Activated T-helper 17 cell treated with anti-CD3 and anti-CD28 coated beads, Interleukin-2, amount 50 U/mL, for 72 hours (primary cell): ENCODE data around the gene HMGN4. TPM values are rescaled to one million over a fixed set of nuclear protein-coding genes. Genes with fewer than 3 reads are reported as not detected.
A peak's percentile ranks its signal among the peaks of the same experiment; 100 is the strongest.

Experiments
- ATAC-seq: fragments of 150-1000 bp; cut with Tn5 transposase; replicated peaks from 2 replicates; pipeline ENCODE4 v1.10.0; 2021; ENCODE audit warnings: mild to moderate bottlenecking, moderate library complexity
- H3K27ac Mint-ChIP-seq: one replicate; pipeline ENCODE4 v1.8.0; 2022; ENCODE audit warnings: mixed read lengths
- H3K27me3 Mint-ChIP-seq: one replicate; pipeline ENCODE4 v1.8.0; 2022; ENCODE audit warnings: mixed read lengths
- H3K36me3 Mint-ChIP-seq: one replicate; pipeline ENCODE4 v1.8.0; 2022; ENCODE audit warnings: low read depth, mild to moderate bottlenecking, mixed read lengths
- H3K4me1 Mint-ChIP-seq: one replicate; pipeline ENCODE4 v1.8.0; 2022; ENCODE audit warnings: mixed read lengths
- H3K4me3 Mint-ChIP-seq: one replicate; pipeline ENCODE4 v1.8.0; 2022; ENCODE audit warnings: mild to moderate bottlenecking, mixed read lengths
- H3K9me3 Mint-ChIP-seq: one replicate; pipeline ENCODE4 v1.8.0; 2022; ENCODE audit warnings: mixed read lengths
- total RNA-seq, 2 donors: library from RNA; stranded (reverse); gene quantifications; one replicate each; pipeline ENCODE4 v1.2.3, GENCODE V29; 2022

HMGN4 gene
- total RNA-seq, 2 donors from 2014 or later = 84.3 to 90.3 TPM

GRCh38 chr6:26552205-26552604 lies 14.0 kb downstream of the HMGN4 start:
- no peaks in the 10 kb centered on the region for H3K9me3 Mint-ChIP-seq
- H3K27ac Mint-ChIP-seq = no peak overlapping the region
- no peaks in the 10 kb centered on the region for H3K4me1 Mint-ChIP-seq
- no peaks in the 10 kb centered on the region for H3K27me3 Mint-ChIP-seq
- H3K36me3 Mint-ChIP-seq = peaks cover 11% of the 10 kb centered on the region
- no peak overlapping the region for H3K4me3 Mint-ChIP-seq
- ATAC-seq = no peak

DNA sequence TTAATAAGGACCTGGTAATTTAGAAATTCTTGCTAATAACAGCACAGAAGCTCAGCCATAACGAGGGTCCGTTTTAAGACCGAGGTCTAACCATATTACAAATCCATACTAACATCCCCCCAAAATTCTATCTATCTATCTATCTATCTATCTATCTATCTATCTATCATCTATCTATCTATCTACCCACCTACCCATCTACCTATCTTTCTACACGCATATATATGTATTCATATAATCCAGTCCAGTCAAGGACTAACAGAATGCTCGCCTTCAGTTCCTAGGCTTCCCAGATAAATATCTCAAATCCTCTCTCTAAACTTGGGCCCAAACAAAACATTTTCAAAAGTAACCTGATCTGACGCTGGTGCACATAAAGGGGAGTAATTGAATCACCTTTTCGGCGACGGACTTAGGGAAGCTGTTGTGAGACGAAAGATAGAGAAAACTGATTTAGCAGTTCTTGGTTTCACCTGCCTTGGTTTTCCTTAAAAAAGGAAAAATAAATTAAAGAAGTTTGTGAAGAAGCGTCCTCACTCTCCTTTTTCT lies 14.5 kb downstream of the HMGN4 start:
- no peak for ATAC-seq
- H3K4me1 Mint-ChIP-seq = no peaks in the 10 kb centered on the region
- H3K27ac Mint-ChIP-seq = no peak overlapping the region
- H3K27me3 Mint-ChIP-seq = no peaks in the 10 kb centered on the region
- H3K9me3 Mint-ChIP-seq = no peaks in the 10 kb centered on the region
- peaks cover 10% of the 10 kb centered on the region for H3K36me3 Mint-ChIP-seq
- H3K4me3 Mint-ChIP-seq = no peak overlapping the region

DNA sequence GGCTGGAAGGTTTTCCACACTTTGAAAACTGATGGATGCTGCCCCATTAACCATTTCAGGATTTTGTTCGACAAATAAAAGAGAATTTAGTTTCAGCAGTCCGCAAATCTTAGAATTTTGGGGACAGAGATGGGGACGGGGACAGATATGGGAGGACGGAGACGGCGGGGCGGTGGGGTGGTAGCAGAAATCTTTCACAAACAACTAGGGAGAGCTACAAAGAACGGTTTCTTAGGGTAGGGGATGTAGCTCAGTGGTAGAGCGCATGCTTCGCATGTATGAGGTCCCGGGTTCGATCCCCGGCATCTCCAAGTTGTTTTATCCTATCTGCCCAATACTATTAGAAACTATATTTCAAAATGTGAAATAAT lies 15.1 kb downstream of the HMGN4 start:
- Mint-ChIP-seq H3K4me1 (no peaks in the 10 kb centered on the region), H3K27me3 (no peaks in the 10 kb centered on the region), H3K27ac (no peak overlapping the region), H3K36me3 (peaks cover 10% of the 10 kb centered on the region), H3K4me3 (no peak overlapping the region), H3K9me3 (no peaks in the 10 kb centered on the region)
- ATAC-seq = peak; percentile 66

DNA sequence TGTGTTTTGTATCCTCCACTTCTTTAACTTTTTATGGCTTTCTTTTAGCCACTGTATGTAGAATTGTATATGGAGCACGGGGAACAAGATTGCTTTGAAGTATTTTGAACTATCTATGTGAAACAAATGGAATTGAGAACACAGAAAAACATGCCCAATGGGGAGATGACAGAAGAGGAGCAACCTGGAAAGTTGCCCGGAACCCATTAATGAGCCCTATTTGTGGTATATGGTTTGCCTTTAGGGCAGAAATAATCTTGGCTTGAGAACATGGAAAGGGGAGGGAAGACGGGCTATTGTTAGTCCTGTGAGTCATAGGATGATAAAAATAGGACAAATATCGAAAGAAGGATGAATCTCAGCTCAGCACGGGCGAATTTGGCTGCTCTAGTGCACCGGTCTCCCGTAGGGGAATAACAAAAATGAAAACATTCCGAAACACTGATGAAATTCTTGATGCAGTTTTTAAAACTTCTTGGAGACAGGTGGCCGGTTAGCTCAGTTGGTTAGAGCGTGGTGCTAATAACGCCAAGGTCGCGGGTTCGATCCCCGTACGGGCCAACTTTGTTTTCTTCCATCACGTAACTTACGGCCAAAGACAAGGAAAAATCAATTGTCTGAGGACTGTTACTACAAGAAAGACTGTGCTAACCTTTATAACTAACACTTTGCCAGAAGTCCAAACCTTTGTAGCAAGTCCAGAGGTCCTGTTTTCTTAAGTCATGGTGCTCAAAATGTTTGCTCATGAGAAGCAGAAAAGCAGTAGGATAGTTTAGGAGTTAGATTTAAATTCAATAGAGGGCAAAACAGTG lies 15.7 kb downstream of the HMGN4 start:
- ATAC-seq = peak; percentile 53
- H3K27ac Mint-ChIP-seq = no peak overlapping the region
- H3K36me3 Mint-ChIP-seq = peaks cover 10% of the 10 kb centered on the region
- no peak overlapping the region for H3K4me3 Mint-ChIP-seq
- no peaks in the 10 kb centered on the region for H3K4me1 Mint-ChIP-seq
- no peaks in the 10 kb centered on the region for H3K9me3 Mint-ChIP-seq
- H3K27me3 Mint-ChIP-seq = no peaks in the 10 kb centered on the region

DNA sequence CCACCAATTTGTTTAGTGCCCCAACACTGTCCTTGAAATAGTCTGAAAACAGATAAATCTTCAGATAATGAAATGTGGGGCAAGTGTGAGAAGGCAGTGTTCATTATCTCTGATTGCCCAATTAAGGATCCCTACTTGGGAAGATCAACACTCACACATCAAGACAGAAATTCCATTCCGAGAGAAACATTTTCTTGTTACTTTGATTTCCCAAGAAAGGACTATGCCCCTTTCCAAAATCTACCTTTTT lies 16.2 kb downstream of the HMGN4 start:
- Mint-ChIP-seq H3K27me3 (no peaks in the 10 kb centered on the region), H3K4me1 (no peaks in the 10 kb centered on the region), H3K9me3 (no peaks in the 10 kb centered on the region), H3K36me3 (peaks cover 10% of the 10 kb centered on the region), H3K27ac (no peak overlapping the region), H3K4me3 (no peak overlapping the region)
- ATAC-seq = no peak

- no peak overlapping the region for H3K4me3 Mint-ChIP-seq
- H3K9me3 Mint-ChIP-seq = no peaks in the 10 kb centered on the region
- no peaks in the 10 kb centered on the region for H3K27me3 Mint-ChIP-seq
- H3K4me1 Mint-ChIP-seq = no peaks in the 10 kb centered on the region
- H3K36me3 Mint-ChIP-seq = peaks cover 10% of the 10 kb centered on the region
- peak; percentile 13 for ATAC-seq
- H3K27ac Mint-ChIP-seq = no peak overlapping the region
Measured at GRCh38 chr6:26554697-26555504, 16.7 kb downstream of the HMGN4 start.

DNA sequence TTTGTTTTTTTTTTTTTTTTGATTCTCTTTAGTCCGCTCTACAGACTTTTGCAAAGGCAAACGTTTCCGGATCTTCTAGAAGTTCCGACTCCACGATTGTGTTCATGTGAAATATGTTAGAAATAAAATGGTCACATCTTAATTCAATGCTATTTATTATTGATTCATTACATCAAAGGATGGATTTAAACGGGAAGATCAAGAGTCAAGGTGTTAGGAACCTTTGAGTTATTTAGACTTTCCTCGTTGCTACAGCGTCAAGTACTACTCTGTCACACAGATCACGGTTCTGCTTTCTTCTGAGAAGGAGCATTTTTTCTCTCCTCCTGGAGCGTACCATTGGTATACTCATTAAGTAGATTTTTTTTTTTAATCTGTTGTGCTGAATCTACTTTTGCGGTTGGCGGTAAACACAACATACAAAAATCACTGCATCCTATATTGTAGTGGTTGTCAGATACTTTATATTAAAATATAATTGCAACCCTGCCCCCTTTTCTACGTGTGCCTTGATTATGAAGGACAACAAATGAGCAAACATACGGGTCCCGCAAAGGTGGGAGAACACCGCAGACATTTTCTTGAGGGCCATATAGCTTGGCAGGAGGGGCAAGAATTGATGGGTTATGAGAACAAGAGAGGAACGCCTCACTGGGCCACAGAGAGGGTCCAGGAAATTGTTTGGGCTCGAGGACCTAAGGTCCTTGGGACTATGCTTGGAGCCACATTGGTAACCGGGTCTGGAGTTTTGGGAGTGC lies 17.5 kb downstream of the HMGN4 start:
- Mint-ChIP-seq H3K4me1 (no peaks in the 10 kb centered on the region), H3K9me3 (no peaks in the 10 kb centered on the region), H3K27ac (peak overlapping the region; percentile 75), H3K36me3 (peaks cover 10% of the 10 kb centered on the region), H3K4me3 (peak overlapping the region; percentile 3), H3K27me3 (no peaks in the 10 kb centered on the region)
- no peak for ATAC-seq

- ATAC-seq = no peak
- H3K27me3 Mint-ChIP-seq = no peaks in the 10 kb centered on the region
- peaks cover 10% of the 10 kb centered on the region for H3K36me3 Mint-ChIP-seq
- peak overlapping the region; percentile 3 for H3K4me3 Mint-ChIP-seq
- H3K9me3 Mint-ChIP-seq = no peaks in the 10 kb centered on the region
- H3K27ac Mint-ChIP-seq = peak overlapping the region; percentile 75
- no peaks in the 10 kb centered on the region for H3K4me1 Mint-ChIP-seq
Measured at GRCh38 chr6:26556263-26557070, 18.3 kb downstream of the HMGN4 start.

DNA sequence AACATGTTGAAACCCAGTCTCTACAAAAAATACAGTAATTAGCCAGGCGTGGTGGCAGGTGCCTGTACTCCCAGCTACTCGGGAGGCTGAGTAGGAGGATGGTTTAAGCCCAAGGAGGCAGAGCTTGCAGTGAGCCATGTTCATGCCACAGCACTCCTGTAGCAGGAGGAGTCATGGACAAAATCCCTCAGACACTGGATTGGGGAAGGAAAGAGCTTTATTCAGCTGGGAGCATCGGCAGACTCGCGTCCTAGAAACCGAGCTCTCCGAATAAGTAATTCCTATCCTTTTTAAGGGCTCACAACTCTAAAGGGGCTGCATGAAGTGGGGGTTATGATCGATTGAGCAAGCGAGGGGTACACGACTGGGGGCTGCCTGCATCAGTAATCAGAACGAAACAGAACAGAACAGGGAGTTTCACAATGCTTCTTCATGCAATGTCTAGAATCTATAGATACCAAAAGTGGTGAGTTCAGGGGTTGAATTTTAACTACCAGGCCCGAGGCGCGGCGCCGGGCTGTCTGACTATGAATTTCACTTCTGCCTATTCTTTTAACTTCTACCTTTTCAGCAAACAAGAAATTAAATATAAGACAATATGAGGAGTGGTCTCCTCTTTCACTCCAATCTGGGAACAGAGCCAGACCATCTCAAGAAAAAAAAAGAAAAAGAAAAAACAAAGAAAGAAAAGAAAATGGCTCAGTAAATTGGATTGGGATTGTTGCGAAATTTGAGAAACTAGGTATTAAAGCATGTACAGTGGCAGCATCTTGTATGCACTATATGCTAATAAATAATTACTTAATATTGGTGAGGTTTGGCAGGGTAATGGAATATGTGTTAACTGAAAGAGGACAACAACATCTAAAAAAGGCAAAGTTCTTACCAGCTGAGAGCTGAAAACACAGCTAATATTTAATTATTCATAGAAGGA lies 23.6 kb downstream of the HMGN4 start:
- Mint-ChIP-seq H3K27me3 (no peaks in the 10 kb centered on the region), H3K36me3 (no peaks in the 10 kb centered on the region), H3K4me3 (no peak overlapping the region), H3K4me1 (no peaks in the 10 kb centered on the region), H3K9me3 (no peaks in the 10 kb centered on the region), H3K27ac (no peak overlapping the region)
- no peak for ATAC-seq

GRCh38 chr6:26563488-26563887 lies 25.3 kb downstream of the HMGN4 start:
- no peak overlapping the region for H3K4me3 Mint-ChIP-seq
- no peak for ATAC-seq
- H3K27me3 Mint-ChIP-seq = no peaks in the 10 kb centered on the region
- peaks cover 7% of the 10 kb centered on the region for H3K36me3 Mint-ChIP-seq
- peaks cover 3% of the 10 kb centered on the region for H3K4me1 Mint-ChIP-seq
- peaks cover 2% of the 10 kb centered on the region for H3K9me3 Mint-ChIP-seq
- H3K27ac Mint-ChIP-seq = no peak overlapping the region

DNA sequence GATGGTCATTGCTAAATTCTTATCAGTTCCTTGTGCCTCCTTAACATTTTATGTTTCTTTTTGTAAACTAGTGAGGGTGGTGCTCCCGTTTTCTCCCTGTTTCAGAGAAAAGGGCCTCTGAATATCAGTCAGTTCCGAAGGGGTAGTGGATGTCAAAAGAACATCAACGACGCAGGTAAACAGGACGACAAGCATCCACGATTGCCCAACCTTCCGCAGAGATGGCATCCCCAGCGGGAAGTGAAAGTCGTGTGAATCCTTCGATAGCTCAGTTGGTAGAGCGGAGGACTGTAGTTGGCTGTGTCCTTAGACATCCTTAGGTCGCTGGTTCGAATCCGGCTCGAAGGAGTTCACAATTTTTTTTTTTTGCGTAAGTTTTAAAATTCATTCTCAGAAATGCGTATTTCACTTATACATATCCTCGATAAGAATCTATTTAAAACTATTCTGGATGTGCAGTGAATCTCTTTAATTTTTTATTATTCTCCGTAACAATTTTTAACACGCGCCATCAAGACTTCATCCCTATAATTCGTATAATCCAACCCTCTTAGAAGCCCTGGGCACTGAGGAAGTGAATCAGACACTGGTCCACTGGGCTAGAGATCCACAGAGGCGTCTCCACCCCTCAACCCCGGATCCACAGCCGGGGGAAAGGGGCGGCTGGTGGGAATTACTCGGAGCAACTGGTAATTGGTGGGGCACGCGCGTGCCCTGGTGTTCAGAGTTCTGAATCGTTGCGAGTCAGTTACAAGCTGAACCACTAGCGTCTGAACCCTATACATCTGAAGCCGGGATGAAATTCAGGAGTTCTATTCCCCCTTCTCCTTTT lies 30.7 kb downstream of the HMGN4 start:
- Mint-ChIP-seq H3K4me1 (peaks cover 19% of the 10 kb centered on the region), H3K27me3 (no peaks in the 10 kb centered on the region), H3K4me3 (peak overlapping the region; percentile 99), H3K27ac (peak overlapping the region; percentile 100), H3K9me3 (peaks cover 8% of the 10 kb centered on the region), H3K36me3 (peaks cover 25% of the 10 kb centered on the region)
- ATAC-seq = peak; percentile 81

GRCh38 chr6:26569433-26569764 lies 31.2 kb downstream of the HMGN4 start:
- peak overlapping the region; percentile 100 for H3K27ac Mint-ChIP-seq
- H3K36me3 Mint-ChIP-seq = peaks cover 25% of the 10 kb centered on the region
- no peaks in the 10 kb centered on the region for H3K27me3 Mint-ChIP-seq
- peaks cover 19% of the 10 kb centered on the region for H3K4me1 Mint-ChIP-seq
- H3K9me3 Mint-ChIP-seq = peaks cover 8% of the 10 kb centered on the region
- ATAC-seq = no peak
- peak overlapping the region; percentile 99 for H3K4me3 Mint-ChIP-seq
